ENCODE data around the gene IKZF1.

Gene IKZF1

DNA sequence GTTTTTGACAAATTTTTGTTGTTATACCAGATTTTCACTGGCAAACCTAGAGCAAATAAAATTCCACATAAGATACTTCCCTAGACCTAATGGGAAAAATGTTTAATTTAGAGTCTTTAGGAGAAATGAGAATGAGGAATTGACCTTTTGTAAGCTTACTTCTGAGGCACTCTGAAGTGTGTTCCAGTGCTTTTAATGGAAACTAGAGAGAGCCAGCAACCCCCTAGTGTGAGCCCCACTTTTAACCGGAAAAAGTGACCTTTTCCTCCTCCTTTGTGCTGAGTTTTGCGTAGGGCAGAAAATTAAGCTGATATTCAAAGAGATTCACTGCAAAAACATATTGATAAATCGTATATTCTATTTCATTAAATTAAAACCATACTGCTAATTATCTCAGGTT is 5.2 kb downstream of the IKZF1 start:
- no peak overlapping the region for H4K8ac ChIP-seq (ENCODE audit: low read depth, low read length)
- H3K27ac ChIP-seq (ENCODE audit: low read depth, low read length), result no peak overlapping the region
- no peaks in the 10 kb centered on the region for H3K9me3 ChIP-seq (ENCODE audit: insufficient read depth, low read depth, low read length)
- no peak overlapping the region for H4K12ac ChIP-seq (ENCODE audit: low read depth, low read length)
- no peak overlapping the region for H3K23ac ChIP-seq (ENCODE audit: low read length)
- H3K79me1 ChIP-seq (ENCODE audit: low read length), result no peaks in the 10 kb centered on the region
- DNase-seq, result no peak
- no peaks in the 10 kb centered on the region for H3K36me3 ChIP-seq (ENCODE audit: control insufficient read depth in 1 of 2, insufficient read depth in 2 of 2, low read length in 2 of 2)
- no peak overlapping the region for H2AFZ ChIP-seq (ENCODE audit: insufficient read depth, low read length, poor library complexity)
- no peak overlapping the region for H2BK120ac ChIP-seq (ENCODE audit: insufficient read depth, low read length, poor library complexity)
- peaks cover 8% of the 10 kb centered on the region for H3K27me3 ChIP-seq (ENCODE audit: insufficient read depth, low read length)
- H3K79me2 ChIP-seq (ENCODE audit: control insufficient read depth, insufficient read depth, low read length, poor library complexity), result no peaks in the 10 kb centered on the region
- H3K4me3 ChIP-seq (ENCODE audit: low read depth, low read length), result no peak overlapping the region
- no peak overlapping the region for H3K14ac ChIP-seq (ENCODE audit: low read length)
- H2AK5ac ChIP-seq (ENCODE audit: low read length), result no peak overlapping the region
- no CpG with 5 or more reads among the region's 3 CpGs for WGBS (ENCODE audit: extremely low coverage, insufficient coverage, insufficient read length)
- H3K4me1 ChIP-seq (ENCODE audit: control insufficient read depth in 1 of 2, insufficient read depth in 2 of 2, low read length in 2 of 2), result no peaks in the 10 kb centered on the region
- H2BK12ac ChIP-seq (ENCODE audit: low read length), result no peak overlapping the region
- H4K91ac ChIP-seq (ENCODE audit: low read depth, low read length), result no peak overlapping the region
- no peak overlapping the region for H3K4me2 ChIP-seq (ENCODE audit: low read length)
- no peak overlapping the region for H3K4ac ChIP-seq (ENCODE audit: low read depth, low read length)
- H3K18ac ChIP-seq (ENCODE audit: low read length), result no peak overlapping the region
- H2BK5ac ChIP-seq (ENCODE audit: low read depth, low read length, poor library complexity), result no peak overlapping the region
- H3K9ac ChIP-seq (ENCODE audit: low read length), result no peak overlapping the region

DNA sequence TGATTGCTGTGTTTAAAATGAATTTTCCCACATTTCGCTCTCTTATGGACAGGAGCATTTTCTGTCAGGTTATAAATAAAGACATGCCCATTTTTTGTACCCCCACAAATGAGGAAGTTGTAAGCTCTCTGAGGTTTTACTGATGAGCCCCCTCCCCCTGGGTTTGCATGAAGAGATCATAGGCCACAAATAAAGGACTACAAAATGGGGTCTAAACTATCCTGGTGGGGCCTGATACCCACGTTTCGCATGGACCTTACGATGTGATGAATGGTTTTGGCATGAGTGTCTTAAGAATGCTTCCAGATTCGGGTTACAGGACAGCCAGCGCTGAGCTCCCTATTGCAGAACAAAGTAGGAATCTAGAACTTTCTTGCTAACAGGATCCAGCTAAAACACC is 5.8 kb downstream of the IKZF1 start:
- Histone ChIP-seq H3K4ac (ENCODE audit: low read depth, low read length) (no peak overlapping the region), H3K79me2 (ENCODE audit: control insufficient read depth, insufficient read depth, low read length, poor library complexity) (no peaks in the 10 kb centered on the region)
- WGBS (ENCODE audit: extremely low coverage, insufficient coverage, insufficient read length), result no CpG with 5 or more reads among the region's 6 CpGs

DNA sequence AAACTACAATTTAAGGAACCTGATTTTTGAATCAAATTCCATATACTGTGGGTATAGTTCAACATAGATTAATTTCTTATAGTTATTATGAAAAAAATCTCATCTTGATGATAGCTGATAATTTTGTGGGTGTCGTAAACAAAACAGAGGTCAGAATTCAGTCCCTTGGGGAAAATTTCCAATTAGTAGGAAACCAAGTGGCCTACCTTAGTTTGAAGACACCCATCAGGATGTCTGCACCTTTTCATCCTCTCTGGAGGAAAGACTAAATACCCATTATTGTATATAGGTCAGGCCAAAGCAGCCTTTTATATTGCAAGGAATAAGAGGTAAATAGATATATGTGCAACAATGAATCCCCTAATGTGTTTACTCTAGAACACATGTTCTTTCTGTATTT is 6.4 kb downstream of the IKZF1 start:
- Histone ChIP-seq H3K9ac (ENCODE audit: low read length) (no peak overlapping the region), H3K27me3 (ENCODE audit: insufficient read depth, low read length) (no peaks in the 10 kb centered on the region), H3K4me2 (ENCODE audit: low read length) (no peak overlapping the region), H3K14ac (ENCODE audit: low read length) (no peak overlapping the region), H3K27ac (ENCODE audit: low read depth, low read length) (no peak overlapping the region), H3K4ac (ENCODE audit: low read depth, low read length) (no peak overlapping the region), H4K8ac (ENCODE audit: low read depth, low read length) (no peak overlapping the region), H3K23ac (ENCODE audit: low read length) (no peak overlapping the region), H2AK5ac (ENCODE audit: low read length) (no peak overlapping the region), H3K79me2 (ENCODE audit: control insufficient read depth, insufficient read depth, low read length, poor library complexity) (no peaks in the 10 kb centered on the region), H3K18ac (ENCODE audit: low read length) (no peak overlapping the region), H2BK5ac (ENCODE audit: low read depth, low read length, poor library complexity) (no peak overlapping the region), H3K4me1 (ENCODE audit: control insufficient read depth in 1 of 2, insufficient read depth in 2 of 2, low read length in 2 of 2) (no peaks in the 10 kb centered on the region), H2AFZ (ENCODE audit: insufficient read depth, low read length, poor library complexity) (no peak overlapping the region), H3K4me3 (ENCODE audit: low read depth, low read length) (no peak overlapping the region), H4K12ac (ENCODE audit: low read depth, low read length) (no peak overlapping the region), H3K36me3 (ENCODE audit: control insufficient read depth in 1 of 2, insufficient read depth in 2 of 2, low read length in 2 of 2) (no peaks in the 10 kb centered on the region), H2BK12ac (ENCODE audit: low read length) (no peak overlapping the region), H3K9me3 (ENCODE audit: insufficient read depth, low read depth, low read length) (no peaks in the 10 kb centered on the region), H3K79me1 (ENCODE audit: low read length) (no peaks in the 10 kb centered on the region), H4K91ac (ENCODE audit: low read depth, low read length) (no peak overlapping the region), H2BK120ac (ENCODE audit: insufficient read depth, low read length, poor library complexity) (no peak overlapping the region)
- no peak for DNase-seq
- no CpG with 5 or more reads among the region's 1 CpG for WGBS (ENCODE audit: extremely low coverage, insufficient coverage, insufficient read length)

More for the DNA sequence above, 5.8 kb downstream of the IKZF1 start:
- H3K9me3 ChIP-seq (ENCODE audit: insufficient read depth, low read depth, low read length), result no peaks in the 10 kb centered on the region
- H3K18ac ChIP-seq (ENCODE audit: low read length), result no peak overlapping the region
- no peaks in the 10 kb centered on the region for H3K36me3 ChIP-seq (ENCODE audit: control insufficient read depth in 1 of 2, insufficient read depth in 2 of 2, low read length in 2 of 2)
- H3K79me1 ChIP-seq (ENCODE audit: low read length), result no peaks in the 10 kb centered on the region
- H4K91ac ChIP-seq (ENCODE audit: low read depth, low read length), result no peak overlapping the region
- no peak overlapping the region for H2BK120ac ChIP-seq (ENCODE audit: insufficient read depth, low read length, poor library complexity)
- DNase-seq, result no peak
- peaks cover 3% of the 10 kb centered on the region for H3K27me3 ChIP-seq (ENCODE audit: insufficient read depth, low read length)
- H2AFZ ChIP-seq (ENCODE audit: insufficient read depth, low read length, poor library complexity), result no peak overlapping the region
- H4K8ac ChIP-seq (ENCODE audit: low read depth, low read length), result no peak overlapping the region
- no peak overlapping the region for H3K23ac ChIP-seq (ENCODE audit: low read length)
- H3K4me1 ChIP-seq (ENCODE audit: control insufficient read depth in 1 of 2, insufficient read depth in 2 of 2, low read length in 2 of 2), result no peaks in the 10 kb centered on the region
- H3K4me2 ChIP-seq (ENCODE audit: low read length), result no peak overlapping the region
- H4K12ac ChIP-seq (ENCODE audit: low read depth, low read length), result no peak overlapping the region
- no peak overlapping the region for H3K14ac ChIP-seq (ENCODE audit: low read length)
- no peak overlapping the region for H2BK12ac ChIP-seq (ENCODE audit: low read length)
- H3K9ac ChIP-seq (ENCODE audit: low read length), result no peak overlapping the region
- no peak overlapping the region for H2BK5ac ChIP-seq (ENCODE audit: low read depth, low read length, poor library complexity)
- H3K27ac ChIP-seq (ENCODE audit: low read depth, low read length), result no peak overlapping the region
- no peak overlapping the region for H2AK5ac ChIP-seq (ENCODE audit: low read length)
- H3K4me3 ChIP-seq (ENCODE audit: low read depth, low read length), result no peak overlapping the region

DNA sequence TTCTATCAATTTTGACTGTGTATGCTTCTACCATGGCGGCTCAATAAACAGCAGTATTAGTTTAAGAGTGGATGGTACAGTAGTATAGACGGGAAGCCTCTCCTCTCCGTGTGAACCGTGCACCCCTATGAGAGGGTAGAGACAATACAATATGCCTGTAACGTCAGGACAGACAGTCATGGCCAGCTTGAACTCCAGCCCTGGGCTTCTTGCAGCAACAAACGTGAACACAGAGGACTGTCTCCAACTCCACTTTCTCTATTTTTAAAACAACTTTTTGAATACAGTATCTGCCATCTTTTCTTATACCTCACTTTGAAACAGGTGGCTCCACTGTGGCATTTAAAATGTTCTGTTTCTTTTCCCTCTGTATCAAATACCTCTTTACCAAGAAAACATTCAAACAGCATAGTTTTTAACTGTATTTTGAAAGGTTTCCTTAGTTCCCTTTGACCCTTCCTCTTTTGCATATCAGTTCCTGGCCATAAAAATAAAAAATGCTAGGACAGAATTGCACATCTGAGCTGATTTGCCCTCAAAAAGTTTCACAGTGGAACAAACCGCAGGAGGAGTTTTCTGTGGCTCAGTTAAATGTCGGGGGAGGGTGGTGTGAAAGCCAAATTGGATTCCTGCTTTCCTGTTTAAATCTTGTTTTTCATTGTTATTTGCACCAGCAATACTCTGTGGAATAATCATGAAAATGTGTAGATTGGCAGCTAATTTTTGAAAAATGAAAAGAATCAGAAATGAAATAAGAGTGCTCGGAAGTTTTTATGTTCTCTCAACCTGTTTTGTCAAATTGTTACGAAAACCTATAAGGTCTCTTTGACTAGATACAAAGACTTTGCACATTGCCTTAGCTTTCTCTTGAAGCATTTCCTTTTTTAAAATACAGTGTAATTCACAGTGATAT is 8.0 kb downstream of the IKZF1 start:
- Histone ChIP-seq H3K4me1 (ENCODE audit: control insufficient read depth in 1 of 2, insufficient read depth in 2 of 2, low read length in 2 of 2) (no peaks in the 10 kb centered on the region), H2BK12ac (ENCODE audit: low read length) (no peak overlapping the region)

More for the DNA sequence above, 8.0 kb downstream of the IKZF1 start:
- no peak for DNase-seq
- no peaks in the 10 kb centered on the region for H3K79me1 ChIP-seq (ENCODE audit: low read length)
- H3K9me3 ChIP-seq (ENCODE audit: insufficient read depth, low read depth, low read length), result no peaks in the 10 kb centered on the region
- H3K23ac ChIP-seq (ENCODE audit: low read length), result no peak overlapping the region
- no peak overlapping the region for H2BK120ac ChIP-seq (ENCODE audit: insufficient read depth, low read length, poor library complexity)
- no peak overlapping the region for H3K4me2 ChIP-seq (ENCODE audit: low read length)
- H4K12ac ChIP-seq (ENCODE audit: low read depth, low read length), result no peak overlapping the region
- H3K27me3 ChIP-seq (ENCODE audit: insufficient read depth, low read length), result no peaks in the 10 kb centered on the region
- H4K8ac ChIP-seq (ENCODE audit: low read depth, low read length), result no peak overlapping the region
- no peak overlapping the region for H3K14ac ChIP-seq (ENCODE audit: low read length)
- no peak overlapping the region for H2AFZ ChIP-seq (ENCODE audit: insufficient read depth, low read length, poor library complexity)
- H3K9ac ChIP-seq (ENCODE audit: low read length), result no peak overlapping the region
- no peak overlapping the region for H3K27ac ChIP-seq (ENCODE audit: low read depth, low read length)
- H3K36me3 ChIP-seq (ENCODE audit: control insufficient read depth in 1 of 2, insufficient read depth in 2 of 2, low read length in 2 of 2), result no peaks in the 10 kb centered on the region
- no peaks in the 10 kb centered on the region for H3K79me2 ChIP-seq (ENCODE audit: control insufficient read depth, insufficient read depth, low read length, poor library complexity)
- no peak overlapping the region for H3K4ac ChIP-seq (ENCODE audit: low read depth, low read length)
- no peak overlapping the region for H3K4me3 ChIP-seq (ENCODE audit: low read depth, low read length)
- H4K91ac ChIP-seq (ENCODE audit: low read depth, low read length), result no peak overlapping the region
- H3K18ac ChIP-seq (ENCODE audit: low read length), result no peak overlapping the region
- H2BK5ac ChIP-seq (ENCODE audit: low read depth, low read length, poor library complexity), result no peak overlapping the region
- no peak overlapping the region for H2AK5ac ChIP-seq (ENCODE audit: low read length)
- WGBS (ENCODE audit: extremely low coverage, insufficient coverage, insufficient read length), result no CpG with 5 or more reads among the region's 10 CpGs

All from trophoblast cell (in vitro differentiated cells and primary cell).